ENCODE measurements around the gene KIAA0753. TPM values are rescaled to one million over a fixed set of nuclear protein-coding genes. Genes with fewer than 3 reads are reported as not detected.

Gene KIAA0753
- total RNA-seq, 2 donors from 2014 or later, result 6.9 to 13.5 TPM

- Histone ChIP-seq H3K4me3 (no peak overlapping the region), H3K27ac (no peak overlapping the region), H3K36me3 (replicated peaks in 1 of 2; ENCODE audit: insufficient read depth in 1 of 2, low read depth in 2 of 2) (peaks cover 0 to 12% of the 10 kb centered on the region in 2 donors), H3K9me3 (no peaks in the 10 kb centered on the region), H3K27me3 (no peaks in the 10 kb centered on the region), H3K4me1 (peaks cover 3% of the 10 kb centered on the region)
- no peak for ATAC-seq
- no peak for TF ChIP-seq CTCF (IDR thresholded peaks at IDR 0.05)
- no peak for TF ChIP-seq POLR2A (IDR thresholded peaks at IDR 0.05)
- WGBS, 2 donors, result 64 to 81% methylated on average over 3 of the region's 3 CpGs
- intact Hi-C loops (cut with DNase I), result no loop called here
- DNase-seq, result peak in 2 of 4 donors; percentile 11 to 15
These were observed 36.7 kb downstream of the KIAA0753 start for GRCh38 chr17:6603744-6604325.

GRCh38 chr17:6602141-6602540 lies 38.4 kb downstream of the KIAA0753 start:
- DNase-seq (no peak), ATAC-seq (no peak)
- Histone ChIP-seq H3K9me3 (no peaks in the 10 kb centered on the region), H3K27me3 (no peaks in the 10 kb centered on the region), H3K4me3 (no peak overlapping the region), H3K27ac (no peak overlapping the region), H3K36me3 (replicated peaks in 1 of 2; ENCODE audit: insufficient read depth in 1 of 2, low read depth in 2 of 2) (peaks cover 0 to 9% of the 10 kb centered on the region in 2 donors), H3K4me1 (peaks cover 16% of the 10 kb centered on the region)
- TF ChIP-seq CTCF (IDR thresholded peaks at IDR 0.05), result no peak
- no peak for TF ChIP-seq POLR2A (IDR thresholded peaks at IDR 0.05)
- intact Hi-C loops (cut with DNase I), result no loop called here
- WGBS, 2 donors, result 91 to 93% methylated on average over 2 of the region's 2 CpGs

GRCh38 chr17:6599364-6599763 lies 41.1 kb downstream of the KIAA0753 start:
- no peak for DNase-seq
- Histone ChIP-seq H3K9me3 (no peaks in the 10 kb centered on the region), H3K27me3 (no peaks in the 10 kb centered on the region), H3K4me3 (no peak overlapping the region), H3K4me1 (peaks cover 16% of the 10 kb centered on the region), H3K36me3 (replicated peaks in 1 of 2; ENCODE audit: insufficient read depth in 1 of 2, low read depth in 2 of 2) (peaks cover 0 to 3% of the 10 kb centered on the region in 2 donors), H3K27ac (peak overlapping the region in 1 of 4 donors; percentile 14)
- intact Hi-C loops (cut with DNase I), result no loop called here
- TF ChIP-seq POLR2A (IDR thresholded peaks at IDR 0.05) (no peak), CTCF (IDR thresholded peaks at IDR 0.05) (no peak)
- ATAC-seq, result no peak

GRCh38 chr17:6597727-6598126 lies 42.8 kb downstream of the KIAA0753 start:
- intact Hi-C loops (cut with DNase I), result no loop called here
- Histone ChIP-seq H3K36me3 (replicated peaks in 1 of 2; ENCODE audit: insufficient read depth in 1 of 2, low read depth in 2 of 2) (peaks cover 0 to 3% of the 10 kb centered on the region in 2 donors), H3K4me3 (no peak overlapping the region), H3K27me3 (no peaks in the 10 kb centered on the region), H3K27ac (no peak overlapping the region), H3K9me3 (no peaks in the 10 kb centered on the region), H3K4me1 (peaks cover 16% of the 10 kb centered on the region)
- WGBS, 2 donors, result 14 to 35% methylated on average over 1 of the region's 1 CpG
- DNase-seq (no peak), ATAC-seq (no peak)
- no peak for TF ChIP-seq POLR2A (IDR thresholded peaks at IDR 0.05)
- TF ChIP-seq CTCF (IDR thresholded peaks at IDR 0.05), result no peak

GRCh38 chr17:6596941-6597340 lies 43.6 kb downstream of the KIAA0753 start:
- intact Hi-C loops (cut with DNase I), result no loop called here
- Histone ChIP-seq H3K36me3 (replicated peaks in 1 of 2; ENCODE audit: insufficient read depth in 1 of 2, low read depth in 2 of 2) (peaks cover 0 to 3% of the 10 kb centered on the region in 2 donors), H3K4me1 (peaks cover 19% of the 10 kb centered on the region), H3K4me3 (no peak overlapping the region), H3K27me3 (no peaks in the 10 kb centered on the region), H3K27ac (no peak overlapping the region), H3K9me3 (no peaks in the 10 kb centered on the region)
- DNase-seq (no peak), ATAC-seq (no peak)
- 94 to 95% methylated on average over 4 of the region's 4 CpGs for WGBS, 2 donors
- TF ChIP-seq CTCF (IDR thresholded peaks at IDR 0.05) (no peak), POLR2A (IDR thresholded peaks at IDR 0.05) (no peak)
